HepG2 (cell line): ENCODE results near the gene ARHGAP22. TPM values are rescaled to one million over a fixed set of nuclear protein-coding genes. Genes with fewer than 3 reads are reported as not detected.

ENCODE experiments used
- ATAC-seq: fragments of 200-7000 bp; cut with Tn5 transposase; 3 replicates; pipeline ENCODE4 v1.9.1; 2020; ENCODE audit warnings: mild to moderate bottlenecking, moderate library complexity
- BruUV-seq: library from RNA; stranded (reverse); fragments of 400-500 nt; replicated peaks from 2 replicates; lab custom pipeline; 2021; lab: Mats Ljungman, UMichigan
- CTCF ChIA-PET: fragments of 300-600 bp; formaldehyde crosslinking; extraction: SDS; loops from one replicate; lab custom pipeline; 2021; ENCODE audit warnings: low total read pairs, inconsistent platforms, low intra/inter-chr PET ratio; lab: Yijun Ruan, JAX
- POLR2A ChIA-PET: fragments of 350-600 bp; sonication (Branson Sonifier 250); formaldehyde crosslinking; loops from one replicate; lab custom pipeline; 2020; ENCODE audit warnings: antibody characterized with exemption, inconsistent platforms; lab: Yijun Ruan, JAX
- DNase-seq: peaks from one replicate; pipeline ENCODE4 v3.0.0-alpha.2; 2015; ENCODE audit warnings: low spot score
- FAIRE-seq: peaks from 3 replicates; lab custom pipeline; 2011; peaks lifted over from hg19 to GRCh38; lab: Jason Lieb, UNC
- H2AFZ ChIP-seq: one replicate; pipeline ENCODE4 v1.6.1; 2011; ENCODE audit warnings: low read length, inconsistent platforms
- H3K27ac ChIP-seq: fragments of 300-600 bp; 3 replicates; pipeline ENCODE4 v1.8.0; 2011; ENCODE audit warnings: mixed run types, mild to moderate bottlenecking, mixed read lengths, low read length, inconsistent platforms; ENCODE audit not compliant: insufficient read depth; ENCODE audit errors: extremely low read length
- H3K27me3 ChIP-seq, 2 experiments: fragments of 200-600 bp in 1 of 2; 2 replicates in 1 of 2; 3 replicates in 1 of 2; pipeline versions ENCODE4 v1.6.0 to v1.8.0; 2011; ENCODE audit warnings: low read length in 2 of 2, mild to moderate bottlenecking in 2 of 2, moderate library complexity in 2 of 2, inconsistent platforms in 1 of 2; ENCODE audit not compliant: insufficient read depth in 2 of 2, control insufficient read depth in 1 of 2
- H3K36me3 ChIP-seq, 2 experiments: fragments of 200-600 bp in 1 of 2; replicated peaks in 1 of 2; 2 replicates in 1 of 2; 3 replicates in 1 of 2; pipeline versions ENCODE4 v1.5.1 to v1.8.0; 2011; ENCODE audit warnings: low read length in 2 of 2, inconsistent platforms in 1 of 2; ENCODE audit not compliant: insufficient read depth in 2 of 2, control insufficient read depth in 1 of 2
- H3K4me1 ChIP-seq: 2 replicates; pipeline ENCODE4 v1.5.1; 2012; ENCODE audit warnings: low read length, inconsistent platforms; ENCODE audit not compliant: insufficient read depth
- H3K4me2 ChIP-seq: 2 replicates; pipeline ENCODE4 v1.6.0; 2011; ENCODE audit warnings: low read depth, low read length, inconsistent platforms
- H3K4me3 ChIP-seq, 3 experiments: fragments of 200-600 bp in 1 of 3; sonication (generic), shearing (Covaris generic) in 1 of 3; replicated peaks in 1 of 3; 2 replicates each; pipeline ENCODE4 v1.5.1; 2011 to 2016; ENCODE audit warnings: low read length in 3 of 3, inconsistent platforms in 2 of 3, low read depth in 2 of 3, mild to moderate bottlenecking in 2 of 3, control low read depth in 1 of 3, mixed read lengths in 1 of 3; ENCODE audit not compliant: insufficient read depth in 1 of 3
- H3K79me2 ChIP-seq: one replicate; pipeline ENCODE4 v1.6.1; 2011; ENCODE audit warnings: low read length, inconsistent platforms; ENCODE audit not compliant: insufficient read depth
- H3K9ac ChIP-seq: 2 replicates; pipeline ENCODE4 v1.6.0; 2011; ENCODE audit warnings: mild to moderate bottlenecking, low read depth, low read length, inconsistent platforms; ENCODE audit not compliant: insufficient read depth
- H3K9me3 ChIP-seq: 2 replicates; pipeline ENCODE4 v1.5.1; 2012; ENCODE audit warnings: mild to moderate bottlenecking, low read length
- H4K20me1 ChIP-seq: 2 replicates; pipeline ENCODE4 v1.6.0; 2011; ENCODE audit warnings: inconsistent platforms, mild to moderate bottlenecking, low read length, moderate library complexity; ENCODE audit not compliant: insufficient read depth
- ATF1 ChIP-seq: IDR thresholded peaks from 2 replicates; pipeline ENCODE4 v1.6.1; 2016; ENCODE audit warnings: mild to moderate bottlenecking, control low read depth
- HNRNPLL ChIP-seq: fragments of 200-400 bp; formaldehyde crosslinking; IDR thresholded peaks from 2 replicates; pipeline ENCODE4 v1.6.1; 2017; ENCODE audit warnings: mild to moderate bottlenecking, low read depth, low read length; ENCODE audit not compliant: poor library complexity, severe bottlenecking
- KMT2A ChIP-seq: sonication (generic); formaldehyde crosslinking; IDR thresholded peaks from 2 replicates; pipeline ENCODE4 v1.4.0; 2020; ENCODE audit warnings: missing genetic modification reagents
- NFYC ChIP-seq: IDR thresholded peaks from 2 replicates; pipeline ENCODE4 v1.6.1; 2016; ENCODE audit warnings: missing genetic modification reagents, missing compliant biosample characterization
- RBFOX2 ChIP-seq: fragments of 200-400 bp; formaldehyde crosslinking; IDR thresholded peaks from 2 replicates; pipeline ENCODE4 v1.6.1; 2017; ENCODE audit warnings: low read depth, mild to moderate bottlenecking, low read length
- TEAD2 ChIP-seq: sonication (generic); formaldehyde crosslinking; IDR thresholded peaks from 2 replicates; pipeline ENCODE4 v1.9.0; 2021; ENCODE audit warnings: missing genetic modification reagents
- ZBTB20 ChIP-seq: sonication (generic); formaldehyde crosslinking; IDR thresholded peaks from 2 replicates; pipeline ENCODE4 v1.8.1; 2023; ENCODE audit warnings: missing genetic modification reagents, low read depth, mild to moderate bottlenecking, borderline replicate concordance
- ZBTB42 ChIP-seq: sonication (generic); formaldehyde crosslinking; IDR thresholded peaks from 2 replicates; pipeline ENCODE4 v1.5.0; 2020; ENCODE audit warnings: mild to moderate bottlenecking, missing genetic modification reagents
- ZNF121 ChIP-seq: sonication (generic); formaldehyde crosslinking; IDR thresholded peaks from 2 replicates; pipeline ENCODE4 v1.5.0; 2020; ENCODE audit warnings: mild to moderate bottlenecking, missing genetic modification reagents
- ZNF142 ChIP-seq: sonication (generic); formaldehyde crosslinking; IDR thresholded peaks from 2 replicates; pipeline ENCODE4 v1.4.0; 2020; ENCODE audit warnings: missing genetic modification reagents
- ZNF230 ChIP-seq: sonication (generic); formaldehyde crosslinking; IDR thresholded peaks from 2 replicates; pipeline ENCODE4 v1.4.0; 2020; ENCODE audit warnings: mild to moderate bottlenecking, missing genetic modification reagents
- ZNF629 ChIP-seq: sonication (generic); formaldehyde crosslinking; conservative IDR thresholded peaks from 2 replicates; pipeline ENCODE4 v1.5.0; 2020; ENCODE audit warnings: missing genetic modification reagents
- WGBS: methylation state at CpG from one replicate; pipeline ENCODE4 v1.1.6; 2017; ENCODE audit warnings: low lambda C conversion rate; 5-methylcytosine and 5-hydroxymethylcytosine counted together
- in situ Hi-C: cut with HindIII; loops from 2 replicates; pipeline ENCODE4 v1.10.0; 2017; ENCODE audit warnings: low pct_unique_long_range_greater_than_20kb; ENCODE audit not compliant: extremely low pct_ligation_motif_present
- intact Hi-C: fragments of 100-400 bp; cut with micrococcal nuclease; formaldehyde crosslinking; loops from one replicate; pipeline ENCODE4 v1.10.0; 2022; ENCODE audit not compliant: unreplicated experiment
- polyA plus RNA-seq, 8 experiments: library from polyadenylated mRNA; depleted of rRNA in 3 of 8; stranded (reverse) in 7 of 8; unstranded in 1 of 8; fragments of >200 nt; fragmentation: Illumina TruSeq in 4 of 8; extraction: Trizol in 4 of 8; gene quantifications; 2 replicates each; pipeline versions ENCODE4 v1.2.1 to v1.2.3, GENCODE V29; 2011 to 2016; ENCODE audit warnings: low read depth in 4 of 8, missing spikeins in 1 of 8, mixed read lengths in 1 of 8; ENCODE audit not compliant: insufficient read depth in 1 of 8
- total RNA-seq, 5 experiments: library from RNA; depleted of rRNA; stranded (reverse); fragments of >200 nt; fragmentation: Illumina TruSeq; extraction: Trizol; gene quantifications; 2 replicates each; pipeline ENCODE4 v1.2.3, GENCODE V29; 2016; ENCODE audit warnings: low read depth in 1 of 5
- TF ChIP-seq, protein P1 (sequence below): sonication (generic); formaldehyde crosslinking; IDR thresholded peaks from 2 replicates; pipeline ENCODE4 v1.8.0; 2022; ENCODE audit warnings: missing genetic modification reagents, low read depth, mild to moderate bottlenecking, borderline replicate concordance
- TF ChIP-seq, protein P2 (sequence below): IDR thresholded peaks from 2 replicates; pipeline ENCODE4 v1.6.1; 2016; ENCODE audit warnings: missing biosample characterization, missing genetic modification reagents, low read depth

Gene ARHGAP22
- total and polyA plus RNA-seq, 2 of the 13 experiments (the other 11 are each of a cell fraction or from before 2014, with no cell fraction given): 0.08 to 0.38 TPM

DNA sequence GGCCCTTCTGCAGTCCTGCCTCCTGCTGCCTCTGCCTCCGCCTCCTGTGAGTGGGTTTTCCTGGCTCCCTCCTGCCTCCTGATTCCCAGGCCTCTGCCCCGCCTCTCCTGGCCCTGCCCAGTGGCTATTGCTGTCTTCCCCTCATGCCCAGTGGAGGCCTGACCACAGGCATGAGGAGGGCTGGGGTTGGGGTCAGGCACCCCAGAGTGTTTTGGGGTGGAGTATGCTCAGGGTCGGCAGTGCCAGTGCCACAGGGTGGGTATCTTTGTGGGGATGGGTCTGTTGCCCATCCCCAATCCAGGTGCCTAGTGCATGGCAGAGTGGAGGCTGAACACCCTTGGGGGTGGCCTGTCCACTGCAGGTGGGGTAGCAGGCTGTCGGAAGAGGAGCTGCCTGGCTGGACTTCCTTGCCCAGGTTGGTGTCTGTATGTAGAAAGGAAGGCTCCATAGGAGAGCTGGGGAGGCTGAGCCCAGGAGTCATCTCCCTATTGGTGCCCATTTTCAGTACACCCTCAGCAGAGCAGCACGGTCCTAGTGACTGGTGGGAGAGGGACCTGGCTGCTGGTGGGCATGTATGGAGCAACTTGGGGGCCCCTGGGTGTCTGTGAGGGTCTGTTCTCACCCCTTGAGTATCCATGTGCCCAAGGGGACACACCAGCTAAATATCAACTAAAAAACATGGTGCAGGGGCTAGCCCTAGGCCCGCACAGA is 62.2 kb downstream of the ARHGAP22 start:
- Histone ChIP-seq H3K4me3 (no peak overlapping the region), H4K20me1 (no peaks in the 10 kb centered on the region), H3K27me3 (peaks cover 0 to 5% of the 10 kb centered on the region in 2 experiments; a peak in 3 of 5 replicates), H2AFZ (no peak overlapping the region), H3K27ac (no peak overlapping the region), H3K9ac (no peak overlapping the region), H3K4me1 (no peaks in the 10 kb centered on the region), H3K79me2 (no peaks in the 10 kb centered on the region), H3K4me2 (no peak overlapping the region), H3K36me3 (no peaks in the 10 kb centered on the region), H3K9me3 (no peaks in the 10 kb centered on the region)
- ATAC-seq: no peak
- in situ Hi-C loops: no loop called here
- DNase-seq: no peak
- intact Hi-C loops: no loop called here
- FAIRE-seq: no peak
- BruUV-seq: no TSS peak
- 15% methylated on average over 3 of the region's 6 CpGs for WGBS
- CTCF ChIA-PET: no interaction called here
- POLR2A ChIA-PET: no interaction called here
- TF ChIP-seq NFYC (CRISPR knock-in tag) (no peak), TEAD2 (CRISPR knock-in tag) (no peak), RBFOX2 (no peak), HNRNPLL (no peak), ZBTB20 (CRISPR knock-in tag) (no peak), ZBTB42 (CRISPR knock-in tag) (no peak), ZNF230 (CRISPR knock-in tag) (no peak), ZNF629 (CRISPR knock-in tag) (no peak), ATF1 (CRISPR knock-in tag) (no peak), ZNF142 (CRISPR knock-in tag) (no peak), KMT2A (no peak), ZNF121 (no peak)
- TF ChIP-seq, protein P1, sequence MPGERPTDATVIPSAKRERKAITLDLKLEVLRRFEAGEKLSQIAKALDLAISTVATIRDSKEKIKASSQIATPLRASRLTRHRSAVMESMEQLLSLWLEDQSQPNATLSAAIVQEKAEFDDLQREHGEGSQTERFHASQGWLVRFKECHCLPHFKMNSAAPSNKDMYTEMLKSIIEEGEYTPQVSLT (CRISPR knock-in tag): no peak
- TF ChIP-seq, protein P2, sequence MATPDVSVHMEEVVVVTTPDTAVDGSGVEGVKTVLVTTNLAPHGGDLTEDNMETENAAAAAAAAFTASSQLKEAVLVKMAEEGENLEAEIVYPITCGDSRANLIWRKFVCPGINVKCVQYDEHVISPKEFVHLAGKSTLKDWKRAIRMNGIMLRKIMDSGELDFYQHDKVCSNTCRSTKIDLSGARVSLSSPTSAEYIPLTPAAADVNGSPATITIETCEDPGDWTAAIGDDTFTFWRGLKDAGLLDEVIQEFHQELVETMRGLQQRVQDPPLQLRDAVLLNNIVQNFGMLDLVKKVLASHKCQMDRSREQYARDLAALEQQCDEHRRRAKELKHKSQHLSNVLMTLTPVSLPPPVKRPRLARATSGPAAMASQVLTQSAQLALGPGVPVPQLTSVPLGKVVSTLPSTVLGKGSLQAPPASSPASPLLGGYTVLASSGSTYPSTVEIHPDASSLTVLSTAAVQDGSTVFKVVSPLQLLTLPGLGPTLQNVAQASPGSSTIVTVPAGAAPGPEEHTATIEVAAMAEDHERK (CRISPR knock-in tag): no peak
